Aorta (tissue), 5 donors: ENCODE results near the gene FAM184A. TPM values are rescaled to one million over a fixed set of nuclear protein-coding genes. Genes with fewer than 3 reads are reported as not detected.

Source experiments
- ATAC-seq: fragments of 200-7000 bp; cut with Tn5 transposase; one replicate; pipeline ENCODE4 v1.9.1; 2022; ENCODE audit warnings: moderate library complexity; ENCODE audit not compliant: low FRiP score
- DNase-seq, 2 donors: peaks; one replicate each; pipeline ENCODE4 v3.0.0-alpha.2; 2020
- H3K27ac ChIP-seq, 2 donors: one replicate each; pipeline ENCODE4 v1.5.1; 2013; ENCODE audit warnings: low read length in 2 of 2, mild to moderate bottlenecking in 2 of 2, moderate library complexity in 2 of 2, control low read depth in 1 of 2, inconsistent platforms in 1 of 2, low read depth in 1 of 2
- H3K27me3 ChIP-seq, 2 donors: one replicate each; pipeline ENCODE4 v1.6.1; 2013; ENCODE audit warnings: control low read depth in 1 of 2, low read length in 1 of 2, mild to moderate bottlenecking in 1 of 2, moderate library complexity in 1 of 2; ENCODE audit not compliant: insufficient read depth in 2 of 2, control insufficient read depth in 1 of 2
- H3K36me3 ChIP-seq, 2 donors: one replicate each; pipeline ENCODE4 v1.6.1; 2013; ENCODE audit warnings: control low read depth in 1 of 2, low read length in 1 of 2, mild to moderate bottlenecking in 1 of 2; ENCODE audit not compliant: insufficient read depth in 2 of 2, control insufficient read depth in 1 of 2
- H3K4me1 ChIP-seq, 2 donors: one replicate each; pipeline ENCODE4 v1.6.1; 2013; ENCODE audit warnings: low read length in 2 of 2, control low read depth in 1 of 2, mild to moderate bottlenecking in 1 of 2, moderate library complexity in 1 of 2; ENCODE audit not compliant: insufficient read depth in 2 of 2, control insufficient read depth in 1 of 2
- H3K4me3 ChIP-seq, 2 donors: one replicate each; pipeline ENCODE4 v1.5.1; 2013; ENCODE audit warnings: low read length in 2 of 2, control low read depth in 1 of 2, mild to moderate bottlenecking in 1 of 2
- H3K9me3 ChIP-seq: one replicate; pipeline ENCODE4 v1.6.1; 2013; ENCODE audit warnings: mild to moderate bottlenecking, low read length; ENCODE audit not compliant: control insufficient read depth
- WGBS, 2 donors: extraction: QIAGEN DNeasy Blood & Tissue Kit; methylation state at CpG; one replicate each; pipeline ENCODE4 v1.1.7; 2013; 5-methylcytosine and 5-hydroxymethylcytosine counted together
- intact Hi-C, 2 donors: fragments of 100-400 bp; cut with DNase I; formaldehyde crosslinking; loops; one replicate each; pipeline versions ENCODE4 v1.14.2 to v1.15.0; 2022
- microRNA-seq, 2 donors: library from miRNA; unstranded; fragments of <30 nt; microRNA quantifications; one replicate each; pipeline ENCODE4 v1.2.0, GENCODE V29; 2020
- polyA plus RNA-seq, 2 donors: library from polyadenylated mRNA; stranded (reverse); fragments of 200-250 nt; gene quantifications; one replicate each; pipeline ENCODE4 v1.2.3, GENCODE V29; 2013
- total RNA-seq, 2 donors: library from RNA; stranded (reverse); fragmentation: NEBNext Ultra II Directional; extraction: Animal tissue kit (Norgen Biotek cat#: 25700); gene quantifications; one replicate each; pipeline ENCODE4 v1.2.1, GENCODE V29; 2021
- donor health status: healthy with polysubstance abuse.
- donor health status: Bipolar disorder and iron deficiency.
- donor health status: DM: no; HTN: no; CAD: no.
- donor health status: DM: no; HTN: no; CAD: no.
- donor health status: DM: yes; HTN: yes; CAD: no.

Gene FAM184A
- total and polyA plus RNA-seq, 4 donors = 1.1 to 4.8 (median 2.9) TPM

GRCh38 chr6:118917546-118918328 is 160.7 kb downstream of the FAM184A start:
- Histone ChIP-seq H3K36me3 (peaks cover 8 to 11% of the 10 kb centered on the region in 2 donors), H3K9me3 (no peaks in the 10 kb centered on the region), H3K4me1 (no peaks in the 10 kb centered on the region), H3K27me3 (no peaks in the 10 kb centered on the region), H3K27ac (no peak overlapping the region), H3K4me3 (no peak overlapping the region)
- WGBS, 2 donors = 87 to 91% methylated on average over 5 of the region's 5 CpGs
- intact Hi-C loops = no loop called here
- no peak for DNase-seq
- no peak for ATAC-seq

- Histone ChIP-seq H3K36me3 (peaks cover 4 to 8% of the 10 kb centered on the region in 2 donors), H3K9me3 (no peaks in the 10 kb centered on the region), H3K27ac (no peak overlapping the region), H3K4me1 (no peaks in the 10 kb centered on the region), H3K4me3 (no peak overlapping the region), H3K27me3 (no peaks in the 10 kb centered on the region)
- intact Hi-C loops = no loop called here
- DNase-seq (no peak), ATAC-seq (no peak)
Measured at GRCh38 chr6:118914598-118914997, 163.9 kb downstream of the FAM184A start.

- peaks cover 4 to 8% of the 10 kb centered on the region in 2 donors for H3K36me3 ChIP-seq
- no peaks in the 10 kb centered on the region for H3K4me1 ChIP-seq
- H3K9me3 ChIP-seq = no peaks in the 10 kb centered on the region
- intact Hi-C loops = no loop called here
- no peak for DNase-seq
- no peak overlapping the region for H3K27ac ChIP-seq
- ATAC-seq = no peak
- no peaks in the 10 kb centered on the region for H3K27me3 ChIP-seq
- 84 to 86% methylated on average over 2 of the region's 2 CpGs for WGBS, 2 donors
- no peak overlapping the region for H3K4me3 ChIP-seq
Measured at GRCh38 chr6:118913161-118913560, 165.3 kb downstream of the FAM184A start.

DNA sequence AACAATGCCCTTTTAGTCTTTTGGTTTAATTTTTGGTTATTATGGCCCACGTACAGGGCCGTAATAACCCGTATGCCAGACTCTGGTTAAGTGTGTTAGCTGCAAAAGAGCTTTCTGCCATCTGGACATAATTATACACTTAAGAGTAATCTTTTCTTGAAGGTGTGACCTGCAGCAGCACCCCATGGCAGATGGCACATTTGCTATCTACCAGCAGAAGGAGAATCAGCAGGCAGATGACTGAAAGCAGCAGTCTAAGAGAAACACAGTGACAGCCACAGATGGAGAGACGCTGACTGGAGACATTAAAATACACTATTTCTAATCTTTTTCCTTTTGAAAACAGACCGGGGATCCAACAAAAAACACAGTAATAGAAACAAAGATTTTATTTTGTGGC is 165.8 kb downstream of the FAM184A start:
- H3K9me3 ChIP-seq = no peaks in the 10 kb centered on the region
- ATAC-seq (no peak), DNase-seq (no peak)
- WGBS, 2 donors = 82 to 85% methylated on average over 5 of the region's 5 CpGs
- H3K4me3 ChIP-seq = no peak overlapping the region
- intact Hi-C loops = no loop called here
- no peak overlapping the region for H3K27ac ChIP-seq
- no peaks in the 10 kb centered on the region for H3K27me3 ChIP-seq
- peaks cover 4 to 8% of the 10 kb centered on the region in 2 donors for H3K36me3 ChIP-seq
- no peaks in the 10 kb centered on the region for H3K4me1 ChIP-seq

Small RNAs within 50 kb of the gene (microRNA-seq; reads per million reads assigned to microRNA genes)
- 0 reads per million in 2 donors for gene MIR548B

Other genes starting within 250 kb of the FAM184A start
- 10 to 100 TPM; 11.5 to 12.9 TPM for gene ASF1A, start 184.5 kb downstream of the FAM184A start, total RNA-seq
- 10 to 100 TPM; 12.4 to 17.4 TPM for gene ASF1A, start 184.5 kb downstream of the FAM184A start, polyA plus RNA-seq
- 10 to 100 TPM; 14.8 to 19.1 TPM for gene MCM9, start 143.5 kb downstream of the FAM184A start, total RNA-seq
- 1 to 10 TPM; 2.8 to 6.7 TPM for gene MCM9, start 143.5 kb downstream of the FAM184A start, polyA plus RNA-seq